Activated B cell treated with CpG ODN at 0.5 μM for 24 hours (primary cell): ENCODE results near the gene KIF5B. TPM values are rescaled to one million over a fixed set of nuclear protein-coding genes. Genes with fewer than 3 reads are reported as not detected.
"Not testable (repeated sequence)": the region's sequence is repeated elsewhere in the genome, so short reads cannot be mapped to it uniquely, and the experiment has no call there.

Experiments used
- ATAC-seq: fragments of 200-7000 bp; cut with Tn5 transposase; one replicate; pipeline ENCODE4 v1.10.0; 2021; ENCODE audit warnings: low read depth, mild to moderate bottlenecking, moderate library complexity
- CTCF ChIA-PET: fragments of 350-600 bp; sonication (Branson Sonifier 250); formaldehyde crosslinking; loops from one replicate; lab custom pipeline; 2021; ENCODE audit warnings: antibody characterized with exemption; lab: Charles Lee
- POLR2A ChIA-PET: fragments of 350-600 bp; sonication (Branson Sonifier 250); formaldehyde crosslinking; loops from one replicate; lab custom pipeline; 2021; ENCODE audit warnings: antibody characterized with exemption; lab: Charles Lee
- DNase-seq: peaks from one replicate; pipeline ENCODE4 v3.0.0; 2022
- H3K27ac Mint-ChIP-seq: one replicate; pipeline ENCODE4 v1.8.0; 2020; ENCODE audit warnings: mixed read lengths
- H3K27me3 Mint-ChIP-seq: one replicate; pipeline ENCODE4 v1.8.0; 2021; ENCODE audit warnings: mixed read lengths
- H3K36me3 Mint-ChIP-seq: one replicate; pipeline ENCODE4 v1.8.0; 2021; ENCODE audit warnings: low read depth, mixed read lengths
- H3K4me1 Mint-ChIP-seq: one replicate; pipeline ENCODE4 v1.8.0; 2021; ENCODE audit warnings: mixed read lengths
- H3K4me3 Mint-ChIP-seq: one replicate; pipeline ENCODE4 v1.8.0; 2020; ENCODE audit warnings: mild to moderate bottlenecking, mixed read lengths
- H3K9me3 Mint-ChIP-seq: one replicate; pipeline ENCODE4 v1.8.0; 2020; ENCODE audit warnings: mixed read lengths
- intact Hi-C: fragments of 100-400 bp; cut with micrococcal nuclease; formaldehyde crosslinking; loops from one replicate; pipeline ENCODE4 v1.15.1; 2024
- total RNA-seq: library from RNA; stranded (reverse); gene quantifications from 2 replicates; pipeline ENCODE4 v1.2.3, GENCODE V29; 2022
- TF ChIP-seq, protein P1 (sequence below): fragments of 200-600 bp; IDR thresholded peaks from one replicate; pipeline ENCODE4 v1.8.0; 2022; ENCODE audit warnings: antibody characterized with exemption, mild to moderate bottlenecking

Gene KIF5B
- total RNA-seq, 1 donor from 2014 or later, result 45.0 TPM

DNA sequence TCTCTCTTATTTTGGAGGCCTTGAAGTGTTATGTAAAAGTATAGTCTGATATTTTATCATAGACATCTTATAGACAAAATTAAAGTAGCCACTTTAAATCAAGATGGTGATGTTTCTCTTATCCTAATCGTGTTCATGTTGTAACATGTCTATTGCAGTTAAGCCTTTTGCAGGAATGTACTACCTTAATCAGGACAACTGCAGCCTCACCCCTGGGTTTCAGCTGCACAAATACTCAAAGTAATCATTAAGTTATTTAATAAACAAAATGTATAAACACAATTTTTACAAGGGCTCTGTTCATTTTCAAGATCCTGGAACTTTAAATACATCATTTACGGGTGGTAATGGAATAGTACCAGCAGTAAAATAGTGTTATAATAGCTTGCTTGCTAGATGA lies 14.4 kb upstream of the KIF5B start:
- H3K27me3 Mint-ChIP-seq, result peaks cover 6% of the 10 kb centered on the region
- no peak for DNase-seq
- intact Hi-C loops, result no loop called here
- H3K9me3 Mint-ChIP-seq, result no peaks in the 10 kb centered on the region
- H3K4me1 Mint-ChIP-seq, result no peaks in the 10 kb centered on the region
- no peak overlapping the region for H3K27ac Mint-ChIP-seq
- CTCF ChIA-PET, result no interaction called here
- TF ChIP-seq, protein P1, sequence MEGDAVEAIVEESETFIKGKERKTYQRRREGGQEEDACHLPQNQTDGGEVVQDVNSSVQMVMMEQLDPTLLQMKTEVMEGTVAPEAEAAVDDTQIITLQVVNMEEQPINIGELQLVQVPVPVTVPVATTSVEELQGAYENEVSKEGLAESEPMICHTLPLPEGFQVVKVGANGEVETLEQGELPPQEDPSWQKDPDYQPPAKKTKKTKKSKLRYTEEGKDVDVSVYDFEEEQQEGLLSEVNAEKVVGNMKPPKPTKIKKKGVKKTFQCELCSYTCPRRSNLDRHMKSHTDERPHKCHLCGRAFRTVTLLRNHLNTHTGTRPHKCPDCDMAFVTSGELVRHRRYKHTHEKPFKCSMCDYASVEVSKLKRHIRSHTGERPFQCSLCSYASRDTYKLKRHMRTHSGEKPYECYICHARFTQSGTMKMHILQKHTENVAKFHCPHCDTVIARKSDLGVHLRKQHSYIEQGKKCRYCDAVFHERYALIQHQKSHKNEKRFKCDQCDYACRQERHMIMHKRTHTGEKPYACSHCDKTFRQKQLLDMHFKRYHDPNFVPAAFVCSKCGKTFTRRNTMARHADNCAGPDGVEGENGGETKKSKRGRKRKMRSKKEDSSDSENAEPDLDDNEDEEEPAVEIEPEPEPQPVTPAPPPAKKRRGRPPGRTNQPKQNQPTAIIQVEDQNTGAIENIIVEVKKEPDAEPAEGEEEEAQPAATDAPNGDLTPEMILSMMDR, result no peak
- no peak for ATAC-seq
- no peaks in the 10 kb centered on the region for H3K36me3 Mint-ChIP-seq
- H3K4me3 Mint-ChIP-seq, result no peak overlapping the region
- POLR2A ChIA-PET, result no interaction called here

DNA sequence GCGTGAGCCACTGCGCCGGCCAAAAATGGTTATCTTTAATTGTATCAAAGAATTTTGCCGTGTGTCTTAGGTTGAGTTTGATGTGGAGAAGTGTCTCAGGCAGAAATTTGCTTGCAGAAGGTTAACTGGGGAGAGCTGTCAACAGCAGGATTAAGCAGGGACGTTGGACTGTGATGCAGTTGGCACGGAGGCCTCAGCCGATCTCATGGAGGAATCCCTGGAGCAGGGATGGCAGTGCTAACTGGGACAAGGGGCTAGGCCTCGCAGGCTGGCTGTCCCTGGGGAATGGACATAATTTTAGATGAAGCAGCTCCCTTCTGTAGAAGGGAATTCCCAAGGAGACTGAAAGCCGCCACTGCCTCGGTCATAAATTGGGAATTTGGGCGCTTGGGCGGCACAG lies 12.3 kb upstream of the KIF5B start:
- CTCF ChIA-PET, result no interaction called here
- intact Hi-C loops, result no loop called here
- H3K27me3 Mint-ChIP-seq, result peaks cover 3% of the 10 kb centered on the region

DNA sequence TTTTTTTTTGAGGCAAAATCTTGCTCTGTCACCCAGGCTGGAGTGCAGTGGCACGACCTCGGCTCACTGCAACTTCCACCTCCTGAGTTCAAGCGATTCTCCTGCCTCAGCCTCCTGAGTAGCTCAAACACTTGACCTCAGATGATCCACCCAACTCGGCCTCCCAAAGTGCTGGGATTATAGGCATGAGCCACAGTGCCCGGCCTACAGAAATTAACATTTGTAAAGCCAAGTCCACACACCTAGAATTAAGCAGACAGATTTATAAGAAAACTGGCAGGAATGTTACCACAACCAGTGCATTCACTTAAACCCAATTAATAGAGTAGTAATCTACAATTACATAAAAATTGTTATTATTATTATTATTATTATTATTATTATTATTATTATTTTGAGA lies 11.7 kb upstream of the KIF5B start:
- POLR2A ChIA-PET, DNase-seq, H3K9me3 Mint-ChIP-seq, CTCF ChIA-PET, H3K4me3 Mint-ChIP-seq, ATAC-seq, H3K4me1 Mint-ChIP-seq, intact Hi-C loops, H3K36me3 Mint-ChIP-seq, H3K27me3 Mint-ChIP-seq, H3K27ac Mint-ChIP-seq: not testable (repeated sequence)

More for the DNA sequence above, 12.3 kb upstream of the KIF5B start:
- H3K27ac Mint-ChIP-seq, result no peak overlapping the region
- H3K4me3 Mint-ChIP-seq, result no peak overlapping the region
- H3K4me1 Mint-ChIP-seq, result no peaks in the 10 kb centered on the region
- DNase-seq, result no peak
- no peaks in the 10 kb centered on the region for H3K9me3 Mint-ChIP-seq
- no peaks in the 10 kb centered on the region for H3K36me3 Mint-ChIP-seq
- POLR2A ChIA-PET, result no interaction called here
- TF ChIP-seq, protein P1, result no peak
- ATAC-seq, result no peak

DNA sequence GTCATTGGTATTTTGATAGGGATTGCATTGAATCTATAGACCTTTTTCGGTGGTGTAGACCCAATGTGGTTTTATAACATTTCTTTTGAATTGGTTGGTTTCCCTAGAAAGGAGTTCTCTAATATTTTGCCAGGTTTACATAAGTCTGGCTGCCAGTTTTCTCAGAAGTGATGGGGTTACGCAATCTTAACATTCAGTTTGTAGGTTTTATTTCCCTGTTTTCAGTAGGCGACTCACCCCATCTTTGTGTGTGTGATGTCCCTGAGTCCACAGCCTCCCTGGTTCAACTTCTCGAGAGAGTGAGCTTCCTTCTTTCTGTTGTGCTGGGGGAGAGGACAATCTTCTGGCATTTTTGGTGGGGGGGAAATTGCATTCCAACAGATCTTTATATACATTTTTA lies 9.6 kb upstream of the KIF5B start:
- CTCF ChIA-PET, result no interaction called here
- H3K36me3 Mint-ChIP-seq, result no peaks in the 10 kb centered on the region
- intact Hi-C loops, result no loop called here
- TF ChIP-seq, protein P1, result no peak
- H3K9me3 Mint-ChIP-seq, result no peaks in the 10 kb centered on the region
- POLR2A ChIA-PET, result no interaction called here
- H3K4me3 Mint-ChIP-seq, result no peak overlapping the region
- H3K27ac Mint-ChIP-seq, result no peak overlapping the region
- H3K4me1 Mint-ChIP-seq, result no peaks in the 10 kb centered on the region
- H3K27me3 Mint-ChIP-seq, result peaks cover 3% of the 10 kb centered on the region
- DNase-seq (no peak), ATAC-seq (no peak)

DNA sequence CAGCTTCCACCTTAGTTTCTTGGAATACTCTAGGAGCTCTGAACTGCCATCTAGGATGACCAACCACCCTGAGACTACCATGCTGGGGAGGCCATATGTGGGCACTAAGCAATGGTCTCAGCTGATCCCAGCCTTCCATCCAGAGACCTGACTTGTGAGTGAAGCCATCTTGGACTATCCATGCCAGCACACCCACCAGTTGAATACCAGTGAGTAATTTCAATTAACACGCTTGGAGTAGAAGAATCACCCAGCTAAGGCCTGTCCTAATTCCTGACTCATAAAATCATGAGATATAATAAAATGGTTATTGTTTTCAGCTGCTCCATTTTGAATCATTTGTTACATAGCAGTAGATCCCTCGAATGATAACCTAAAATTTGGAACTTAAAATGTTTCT lies 5.2 kb upstream of the KIF5B start:
- CTCF ChIA-PET, result no interaction called here
- POLR2A ChIA-PET, result no interaction called here

More for the DNA sequence above, 5.2 kb upstream of the KIF5B start:
- ATAC-seq (no peak), DNase-seq (no peak)
- intact Hi-C loops, result no loop called here
- Mint-ChIP-seq H3K9me3 (no peaks in the 10 kb centered on the region), H3K27me3 (no peaks in the 10 kb centered on the region), H3K4me1 (peaks cover 11% of the 10 kb centered on the region), H3K4me3 (no peak overlapping the region), H3K27ac (no peak overlapping the region), H3K36me3 (no peaks in the 10 kb centered on the region)
- TF ChIP-seq, protein P1, result no peak
